ENCODE data around the gene TBC1D20. TPM values are rescaled to one million over a fixed set of nuclear protein-coding genes. Genes with fewer than 3 reads are reported as not detected.

TBC1D20 gene
- total and polyA plus RNA-seq, 2 donors from 2014 or later, result 19.5 to 26.2 TPM

- Histone ChIP-seq H3K9me3 (ENCODE audit: control insufficient read depth in 2 of 3, insufficient read depth in 1 of 3, low read length in 3 of 3) (no peaks in the 10 kb centered on the region), H3K36me3 (ENCODE audit: control insufficient read depth in 2 of 3, insufficient read depth in 3 of 3, low read length in 3 of 3) (peaks cover 4 to 32% (median 17%) of the 10 kb centered on the region in 3 donors), H3K27me3 (ENCODE audit: control insufficient read depth, insufficient read depth, low read length) (no peaks in the 10 kb centered on the region), H3K27ac (ENCODE audit: low read depth in 2 of 2, low read length in 2 of 2) (no peak overlapping the region), H3K4me1 (ENCODE audit: control insufficient read depth in 2 of 3, insufficient read depth in 2 of 3, low read depth in 1 of 3, low read length in 3 of 3) (no peaks in the 10 kb centered on the region), H3K9ac (ENCODE audit: low read length in 3 of 3) (no peak overlapping the region), H3K4me3 (ENCODE audit: low read length in 3 of 3) (no peak overlapping the region)
- DNase-seq, result no peak
- FAIRE-seq, result no peak
- no peak for TF ChIP-seq CTCF (IDR thresholded peaks at IDR 0.05; ENCODE audit: borderline replicate concordance, extremely low read depth, insufficient read depth)
- intact Hi-C loops (cut with DNase I), result no loop called here
Measured at GRCh38 chr20:427849-428657, 34.3 kb downstream of the TBC1D20 start.

GRCh38 chr20:427401-427800 lies 34.9 kb downstream of the TBC1D20 start:
- Histone ChIP-seq H3K4me3 (ENCODE audit: low read length in 3 of 3) (no peak overlapping the region), H3K27me3 (ENCODE audit: control insufficient read depth, insufficient read depth, low read length) (no peaks in the 10 kb centered on the region), H3K36me3 (ENCODE audit: control insufficient read depth in 2 of 3, insufficient read depth in 3 of 3, low read length in 3 of 3) (peaks cover 4 to 34% (median 17%) of the 10 kb centered on the region in 3 donors), H3K4me1 (ENCODE audit: control insufficient read depth in 2 of 3, insufficient read depth in 2 of 3, low read depth in 1 of 3, low read length in 3 of 3) (no peaks in the 10 kb centered on the region), H3K27ac (ENCODE audit: low read depth in 2 of 2, low read length in 2 of 2) (no peak overlapping the region), H3K9me3 (ENCODE audit: control insufficient read depth in 2 of 3, insufficient read depth in 1 of 3, low read length in 3 of 3) (no peaks in the 10 kb centered on the region), H3K9ac (ENCODE audit: low read length in 3 of 3) (no peak overlapping the region)
- intact Hi-C loops (cut with DNase I), result no loop called here
- no peak for TF ChIP-seq CTCF (IDR thresholded peaks at IDR 0.05; ENCODE audit: borderline replicate concordance, extremely low read depth, insufficient read depth)
- no peak for FAIRE-seq
- DNase-seq, result no peak

GRCh38 chr20:426566-426965 lies 35.8 kb downstream of the TBC1D20 start:
- no peak overlapping the region for H3K4me3 ChIP-seq (ENCODE audit: low read length in 3 of 3)
- H3K4me1 ChIP-seq (ENCODE audit: control insufficient read depth in 2 of 3, insufficient read depth in 2 of 3, low read depth in 1 of 3, low read length in 3 of 3), result no peaks in the 10 kb centered on the region
- no peaks in the 10 kb centered on the region for H3K27me3 ChIP-seq (ENCODE audit: control insufficient read depth, insufficient read depth, low read length)
- DNase-seq (no peak), FAIRE-seq (no peak)
- H3K9me3 ChIP-seq (ENCODE audit: control insufficient read depth in 2 of 3, insufficient read depth in 1 of 3, low read length in 3 of 3), result no peaks in the 10 kb centered on the region
- H3K36me3 ChIP-seq (ENCODE audit: control insufficient read depth in 2 of 3, insufficient read depth in 3 of 3, low read length in 3 of 3), result peaks cover 5 to 34% (median 24%) of the 10 kb centered on the region in 3 donors
- intact Hi-C loops (cut with DNase I), result no loop called here
- no peak overlapping the region for H3K9ac ChIP-seq (ENCODE audit: low read length in 3 of 3)
- TF ChIP-seq CTCF (IDR thresholded peaks at IDR 0.05; ENCODE audit: borderline replicate concordance, extremely low read depth, insufficient read depth), result no peak
- H3K27ac ChIP-seq (ENCODE audit: low read depth in 2 of 2, low read length in 2 of 2), result no peak overlapping the region

All from kidney (tissue), 14 donors.